CD4-positive, CD25-positive, alpha-beta regulatory T cell (primary cell): Measurements from ENCODE around the gene MACROD2. TPM values are rescaled to one million over a fixed set of nuclear protein-coding genes. Genes with fewer than 3 reads are reported as not detected.

Experiments
- ATAC-seq, 2 donors: fragments of 150-1000 bp; cut with Tn5 transposase; one replicate each; pipeline ENCODE4 v1.10.0; 2021; ENCODE audit warnings: low read depth in 2 of 2, moderate number of reproducible peaks in 2 of 2, moderate library complexity in 1 of 2
- DNase-seq, 3 donors: peaks; one replicate each; pipeline versions ENCODE4 v3.0.0 to v3.0.0-alpha.2; 2012 to 2022; ENCODE audit warnings: mixed read lengths in 1 of 3
- H3K27ac ChIP-seq: one replicate; pipeline ENCODE4 v1.7.0; 2013; ENCODE audit warnings: mild to moderate bottlenecking, low read length; ENCODE audit not compliant: insufficient read depth, poor library complexity, severe bottlenecking
- H3K27me3 ChIP-seq: one replicate; pipeline ENCODE4 v1.7.0; 2013; ENCODE audit warnings: low read length; ENCODE audit not compliant: control insufficient read depth, insufficient read depth
- H3K36me3 ChIP-seq: one replicate; pipeline ENCODE4 v1.7.0; 2013; ENCODE audit warnings: mild to moderate bottlenecking, low read length, moderate library complexity; ENCODE audit not compliant: control insufficient read depth, insufficient read depth
- H3K4me1 ChIP-seq: 2 replicates; pipeline ENCODE4 v1.7.0; 2013; ENCODE audit warnings: mild to moderate bottlenecking, low read length; ENCODE audit not compliant: insufficient read depth, control insufficient read depth, poor library complexity, severe bottlenecking
- H3K4me3 ChIP-seq: one replicate; pipeline ENCODE4 v1.7.0; 2013; ENCODE audit warnings: low read depth, mild to moderate bottlenecking, low read length, moderate library complexity
- H3K9me3 ChIP-seq, 2 experiments: 1 replicate in 1 of 2; 2 replicates in 1 of 2; pipeline ENCODE4 v1.7.0; 2013; ENCODE audit warnings: low read length in 2 of 2, mild to moderate bottlenecking in 1 of 2, moderate library complexity in 1 of 2; ENCODE audit not compliant: control insufficient read depth in 2 of 2
- H3K27ac Mint-ChIP-seq, 3 donors: one replicate each; pipeline ENCODE4 v1.8.0; 2020 to 2022; ENCODE audit warnings: mild to moderate bottlenecking in 3 of 3, mixed read lengths in 3 of 3, moderate library complexity in 2 of 3
- H3K27me3 Mint-ChIP-seq: one replicate; pipeline ENCODE4 v1.8.0; 2022; ENCODE audit warnings: mild to moderate bottlenecking, mixed read lengths
- H3K36me3 Mint-ChIP-seq: one replicate; pipeline ENCODE4 v1.8.0; 2020; ENCODE audit warnings: mixed read lengths
- H3K4me1 Mint-ChIP-seq, 4 donors: one replicate each; pipeline ENCODE4 v1.8.0; 2020 to 2022; ENCODE audit warnings: mixed read lengths in 4 of 4, mild to moderate bottlenecking in 1 of 4
- H3K4me3 Mint-ChIP-seq, 4 donors: one replicate each; pipeline ENCODE4 v1.8.0; 2020 to 2022; ENCODE audit warnings: mild to moderate bottlenecking in 4 of 4, mixed read lengths in 4 of 4, moderate library complexity in 3 of 4
- H3K9me3 Mint-ChIP-seq, 7 donors: one replicate each; pipeline ENCODE4 v1.8.0; 2020 to 2022; ENCODE audit warnings: mixed read lengths in 7 of 7, mild to moderate bottlenecking in 3 of 7, moderate library complexity in 2 of 7
- polyA plus RNA-seq, 4 donors: library from polyadenylated mRNA; unstranded; fragments of 300-500 nt; fragmentation: Illumina TruSeq; gene quantifications; one replicate each; pipeline ENCODE4 v1.2.3, GENCODE V29; 2021
- total RNA-seq: library from RNA; stranded (reverse); gene quantifications from one replicate; pipeline ENCODE4 v1.2.3, GENCODE V29; 2022

MACROD2 gene
- total and polyA plus RNA-seq, 5 donors from 2014 or later, result 1.4 TPM; not detected in 4

GRCh38 chr20:15267935-15268334 is 1272.6 kb downstream of the MACROD2 start:
- Mint-ChIP-seq H3K9me3 (peaks cover 0 to 19% (median 8%) of the 10 kb centered on the region in 7 donors), H3K27ac (no peak overlapping the region), H3K27me3 (no peaks in the 10 kb centered on the region), H3K36me3 (no peaks in the 10 kb centered on the region), H3K4me3 (no peak overlapping the region), H3K4me1 (no peaks in the 10 kb centered on the region)
- Histone ChIP-seq H3K27ac (no peak overlapping the region), H3K4me3 (no peak overlapping the region), H3K36me3 (no peaks in the 10 kb centered on the region), H3K4me1 (no peaks in the 10 kb centered on the region), H3K9me3 (peaks cover 0 to 5% of the 10 kb centered on the region in 2 experiments), H3K27me3 (no peaks in the 10 kb centered on the region)
- DNase-seq (no peak), ATAC-seq (no peak)

DNA sequence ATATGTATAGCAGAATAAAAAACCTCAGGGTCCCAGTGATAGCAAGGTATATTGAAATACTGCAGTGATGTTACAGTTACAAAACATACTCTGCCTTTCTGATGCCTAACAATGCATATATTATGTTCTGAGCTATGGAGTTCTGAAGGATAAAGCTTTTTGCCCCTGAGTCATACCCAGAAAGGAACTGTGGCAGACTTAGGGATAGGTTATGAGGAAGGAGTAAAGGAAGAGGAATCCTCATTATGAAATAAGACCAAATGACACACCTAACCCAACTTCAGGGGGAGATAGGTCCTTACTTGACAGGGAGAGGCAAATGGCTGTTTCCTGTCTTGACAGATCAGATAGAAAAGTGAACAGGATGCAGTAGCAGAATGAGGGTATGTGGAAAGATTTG is 1282.7 kb downstream of the MACROD2 start:
- Mint-ChIP-seq H3K27ac (no peak overlapping the region), H3K9me3 (peaks cover 0 to 36% (median 7%) of the 10 kb centered on the region in 7 donors), H3K27me3 (no peaks in the 10 kb centered on the region), H3K4me1 (no peaks in the 10 kb centered on the region), H3K36me3 (no peaks in the 10 kb centered on the region), H3K4me3 (no peak overlapping the region)
- no peak for DNase-seq
- no peak overlapping the region for H3K4me3 ChIP-seq
- H3K4me1 ChIP-seq, result no peaks in the 10 kb centered on the region
- H3K27ac ChIP-seq, result no peak overlapping the region
- H3K27me3 ChIP-seq, result no peaks in the 10 kb centered on the region
- H3K9me3 ChIP-seq, result peaks cover 0 to 14% of the 10 kb centered on the region in 2 experiments
- no peak for ATAC-seq
- no peaks in the 10 kb centered on the region for H3K36me3 ChIP-seq

DNA sequence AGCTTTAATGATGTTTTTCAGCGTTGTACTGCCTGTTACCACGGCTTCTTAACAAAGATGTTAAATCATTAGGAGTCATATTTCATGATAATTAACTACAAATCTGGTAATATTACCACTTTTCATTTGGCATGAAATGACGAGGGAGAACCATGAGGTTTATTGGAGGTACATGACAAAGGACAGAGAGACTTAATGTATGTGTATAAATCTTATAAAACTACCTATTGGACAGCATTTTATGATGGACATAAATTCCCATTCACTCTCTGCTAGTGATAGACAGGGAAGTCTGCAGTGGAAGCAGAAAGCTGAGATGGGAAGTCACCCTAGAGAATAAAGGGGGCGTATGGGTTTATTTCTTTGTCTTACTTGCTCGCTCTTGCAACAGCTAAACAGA is 1292.0 kb downstream of the MACROD2 start:
- no peak overlapping the region for H3K4me3 Mint-ChIP-seq

GRCh38 chr20:15288106-15288505 is 1292.8 kb downstream of the MACROD2 start:
- Mint-ChIP-seq H3K27me3 (no peaks in the 10 kb centered on the region), H3K9me3 (peaks cover 0 to 17% (median 9%) of the 10 kb centered on the region in 7 donors), H3K4me3 (no peak overlapping the region), H3K27ac (no peak overlapping the region), H3K36me3 (no peaks in the 10 kb centered on the region), H3K4me1 (no peaks in the 10 kb centered on the region)
- no peaks in the 10 kb centered on the region for H3K36me3 ChIP-seq
- H3K27ac ChIP-seq, result no peak overlapping the region
- peaks cover 0 to 3% of the 10 kb centered on the region in 2 experiments for H3K9me3 ChIP-seq
- no peak for DNase-seq
- no peak for ATAC-seq
- no peaks in the 10 kb centered on the region for H3K27me3 ChIP-seq
- no peaks in the 10 kb centered on the region for H3K4me1 ChIP-seq
- H3K4me3 ChIP-seq, result no peak overlapping the region

More for the DNA sequence above, 1292.0 kb downstream of the MACROD2 start:
- ATAC-seq (no peak), DNase-seq (no peak)
- peaks cover 0 to 17% (median 10%) of the 10 kb centered on the region in 7 donors for H3K9me3 Mint-ChIP-seq
- H3K27ac ChIP-seq, result no peak overlapping the region
- H3K9me3 ChIP-seq, result peaks cover 0 to 3% of the 10 kb centered on the region in 2 experiments
- no peaks in the 10 kb centered on the region for H3K36me3 Mint-ChIP-seq
- no peak overlapping the region for H3K4me3 ChIP-seq
- H3K4me1 ChIP-seq, result no peaks in the 10 kb centered on the region
- no peaks in the 10 kb centered on the region for H3K27me3 Mint-ChIP-seq
- no peak overlapping the region for H3K27ac Mint-ChIP-seq
- no peaks in the 10 kb centered on the region for H3K4me1 Mint-ChIP-seq
- no peaks in the 10 kb centered on the region for H3K36me3 ChIP-seq
- no peaks in the 10 kb centered on the region for H3K27me3 ChIP-seq

GRCh38 chr20:15289337-15289736 is 1294.0 kb downstream of the MACROD2 start:
- Histone ChIP-seq H3K9me3 (peaks cover 0 to 3% of the 10 kb centered on the region in 2 experiments), H3K4me3 (no peak overlapping the region), H3K4me1 (no peaks in the 10 kb centered on the region), H3K27me3 (no peaks in the 10 kb centered on the region), H3K36me3 (no peaks in the 10 kb centered on the region), H3K27ac (no peak overlapping the region)
- Mint-ChIP-seq H3K9me3 (peaks cover 0 to 15% (median 5%) of the 10 kb centered on the region in 7 donors), H3K36me3 (no peaks in the 10 kb centered on the region), H3K4me3 (no peak overlapping the region), H3K27me3 (no peaks in the 10 kb centered on the region), H3K4me1 (no peaks in the 10 kb centered on the region), H3K27ac (peak overlapping the region in 1 of 3 donors; percentile 62)
- no peak for ATAC-seq
- DNase-seq, result no peak

GRCh38 chr20:15292405-15292804 is 1297.1 kb downstream of the MACROD2 start:
- H3K27me3 ChIP-seq, result no peaks in the 10 kb centered on the region
- H3K9me3 ChIP-seq, result no peaks in the 10 kb centered on the region
- ATAC-seq (no peak), DNase-seq (no peak)
- H3K27me3 Mint-ChIP-seq, result no peaks in the 10 kb centered on the region
- H3K4me1 ChIP-seq, result no peaks in the 10 kb centered on the region
- no peaks in the 10 kb centered on the region for H3K4me1 Mint-ChIP-seq
- H3K27ac Mint-ChIP-seq, result no peak overlapping the region
- H3K36me3 ChIP-seq, result no peaks in the 10 kb centered on the region
- H3K4me3 ChIP-seq, result no peak overlapping the region
- H3K27ac ChIP-seq, result no peak overlapping the region
- peaks cover 2 to 16% (median 11%) of the 10 kb centered on the region in 7 donors for H3K9me3 Mint-ChIP-seq
- H3K36me3 Mint-ChIP-seq, result no peaks in the 10 kb centered on the region
- H3K4me3 Mint-ChIP-seq, result no peak overlapping the region

DNA sequence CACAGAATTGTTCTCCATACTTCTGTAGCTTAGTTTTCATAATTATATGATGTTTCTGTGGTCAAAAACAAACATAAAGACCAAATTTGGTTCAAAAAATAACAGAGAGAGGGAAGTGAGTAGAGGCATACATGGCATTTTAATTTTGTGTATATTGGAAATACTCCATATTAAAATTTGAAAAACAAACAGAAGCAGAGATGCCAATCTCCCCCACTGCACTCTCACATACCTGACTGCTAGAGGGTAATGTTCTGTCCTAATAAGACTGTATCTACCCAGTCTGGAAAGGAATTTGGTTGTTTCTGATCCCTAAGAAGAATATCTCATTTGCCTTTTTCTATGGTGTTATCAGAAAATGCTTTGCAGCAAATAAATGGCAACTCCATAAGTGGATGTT is 1301.1 kb downstream of the MACROD2 start:
- Histone ChIP-seq H3K36me3 (no peaks in the 10 kb centered on the region), H3K4me3 (no peak overlapping the region), H3K27ac (no peak overlapping the region), H3K4me1 (no peaks in the 10 kb centered on the region), H3K9me3 (peaks cover 0 to 5% of the 10 kb centered on the region in 2 experiments), H3K27me3 (no peaks in the 10 kb centered on the region)
- peaks cover 0 to 13% (median 4%) of the 10 kb centered on the region in 7 donors for H3K9me3 Mint-ChIP-seq
- no peaks in the 10 kb centered on the region for H3K27me3 Mint-ChIP-seq
- ATAC-seq, result no peak
- H3K36me3 Mint-ChIP-seq, result no peaks in the 10 kb centered on the region
- DNase-seq, result no peak
- no peak overlapping the region for H3K4me3 Mint-ChIP-seq
- no peak overlapping the region for H3K27ac Mint-ChIP-seq
- H3K4me1 Mint-ChIP-seq, result no peaks in the 10 kb centered on the region

GRCh38 chr20:15297059-15297875 is 1302.0 kb downstream of the MACROD2 start:
- no peaks in the 10 kb centered on the region for H3K27me3 ChIP-seq
- Mint-ChIP-seq H3K9me3 (peaks cover 0 to 19% (median 6%) of the 10 kb centered on the region in 7 donors), H3K4me3 (peak overlapping the region in 1 of 4 donors; percentile 7), H3K27me3 (no peaks in the 10 kb centered on the region), H3K36me3 (no peaks in the 10 kb centered on the region), H3K27ac (no peak overlapping the region), H3K4me1 (no peaks in the 10 kb centered on the region)
- H3K36me3 ChIP-seq, result no peaks in the 10 kb centered on the region
- H3K4me3 ChIP-seq, result no peak overlapping the region
- no peak overlapping the region for H3K27ac ChIP-seq
- no peaks in the 10 kb centered on the region for H3K4me1 ChIP-seq
- ATAC-seq, result no peak
- peaks cover 0 to 5% of the 10 kb centered on the region in 2 experiments for H3K9me3 ChIP-seq
- DNase-seq, result no peak
